Activated CD4-positive, alpha-beta memory T cell treated with anti-CD3 and anti-CD28 coated beads, Interleukin-2, amount 10 ng/mL, durations not matched to agents 7 days and 5 days (primary cell): ENCODE data around the gene CCDC88B. TPM values are rescaled to one million over a fixed set of nuclear protein-coding genes. Genes with fewer than 3 reads are reported as not detected.

Experiments
- CTCF ChIA-PET: fragments of 350-600 bp; sonication (Branson Sonifier 250); formaldehyde crosslinking; loops from one replicate; lab custom pipeline; 2021; ENCODE audit warnings: antibody characterized with exemption, inconsistent platforms; lab: Charles Lee
- POLR2A ChIA-PET: fragments of 350-600 bp; sonication (Branson Sonifier 250); formaldehyde crosslinking; loops from one replicate; lab custom pipeline; 2021; ENCODE audit warnings: antibody characterized with exemption; lab: Charles Lee
- DNase-seq: peaks from one replicate; pipeline ENCODE4 v3.0.0-alpha.2; 2020
- H3K27ac Mint-ChIP-seq: one replicate; pipeline ENCODE4 v1.8.0; 2021; ENCODE audit warnings: mild to moderate bottlenecking, mixed read lengths
- H3K27me3 Mint-ChIP-seq: one replicate; pipeline ENCODE4 v1.8.0; 2021; ENCODE audit warnings: mixed read lengths
- H3K36me3 Mint-ChIP-seq: one replicate; pipeline ENCODE4 v1.8.0; 2021; ENCODE audit warnings: low read depth, mixed read lengths
- H3K4me1 Mint-ChIP-seq: one replicate; pipeline ENCODE4 v1.8.0; 2021; ENCODE audit warnings: mixed read lengths
- H3K4me3 Mint-ChIP-seq: one replicate; pipeline ENCODE4 v1.8.0; 2021; ENCODE audit warnings: mild to moderate bottlenecking, mixed read lengths
- H3K9me3 Mint-ChIP-seq: one replicate; pipeline ENCODE4 v1.8.0; 2021; ENCODE audit warnings: mixed read lengths
- total RNA-seq, 2 experiments: library from RNA; stranded (reverse); gene quantifications; one replicate each; pipeline ENCODE4 v1.2.3, GENCODE V29; 2021

CCDC88B gene
- total RNA-seq, 2 experiments from 2014 or later: 99.1 to 106 TPM

DNA sequence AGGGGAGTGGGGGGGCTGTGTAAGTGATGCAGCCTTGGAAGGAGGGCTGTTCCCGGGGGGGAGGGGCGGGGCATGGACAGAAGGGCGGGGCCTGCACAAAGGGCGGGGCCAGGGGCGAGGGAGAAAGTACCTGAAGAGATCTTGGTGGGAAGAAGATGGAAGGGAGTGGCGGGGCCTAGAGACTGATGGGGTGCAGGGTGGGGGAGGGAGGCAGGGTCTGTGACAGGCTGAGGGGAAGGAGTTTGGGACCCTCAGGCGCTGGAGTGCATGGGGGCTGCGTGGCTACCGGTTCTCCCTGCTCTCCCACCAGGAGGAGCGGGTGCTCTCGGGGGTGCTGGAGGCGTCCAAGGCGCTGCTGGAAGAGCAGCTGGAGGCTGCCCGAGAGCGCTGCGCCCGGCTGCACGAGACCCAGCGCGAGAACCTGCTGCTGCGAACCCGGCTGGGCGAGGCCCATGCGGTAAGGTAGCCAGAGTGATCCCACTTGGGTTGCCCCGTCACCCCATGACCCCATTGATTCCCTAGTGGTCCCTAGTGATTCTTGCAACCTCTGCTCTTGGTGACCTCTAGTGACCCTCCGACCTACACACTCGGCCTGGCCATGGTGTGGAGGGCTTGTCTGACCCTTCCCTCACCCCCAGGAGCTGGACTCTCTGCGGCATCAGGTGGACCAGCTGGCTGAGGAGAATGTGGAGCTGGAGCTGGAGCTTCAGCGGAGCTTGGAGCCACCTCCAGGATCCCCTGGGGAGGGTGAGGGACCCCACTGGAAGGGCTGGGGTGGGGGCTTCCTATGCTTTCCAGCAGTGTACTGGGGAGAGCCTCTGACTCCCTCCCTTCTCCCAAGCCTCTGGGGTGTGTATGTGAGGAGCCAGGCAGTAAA, 3.1 kb downstream of the CCDC88B start:
- H3K4me3 Mint-ChIP-seq: peak overlapping the region; percentile 54
- no peak overlapping the region for H3K27ac Mint-ChIP-seq
- H3K9me3 Mint-ChIP-seq: no peaks in the 10 kb centered on the region
- POLR2A ChIA-PET: interaction anchor here (0.7 to 1.6 kb wide), 7 partner anchors 8 to 401 kb away, joined by 3 to 12 read pairs (median 4); partner anchors contain the start of genes PRDX5, RASGRP2 and TRMT112
- CTCF ChIA-PET: interaction anchor here (0.6 to 7.4 kb wide), 13 partner anchors 11 to 473 kb away, joined by 3 to 70 read pairs (median 5); partner anchors contain the start of genes ESRRA, PRDX5 and TRMT112
- peaks cover 55% of the 10 kb centered on the region for H3K4me1 Mint-ChIP-seq
- no peaks in the 10 kb centered on the region for H3K27me3 Mint-ChIP-seq
- H3K36me3 Mint-ChIP-seq: peaks cover 41% of the 10 kb centered on the region
- DNase-seq: no peak

DNA sequence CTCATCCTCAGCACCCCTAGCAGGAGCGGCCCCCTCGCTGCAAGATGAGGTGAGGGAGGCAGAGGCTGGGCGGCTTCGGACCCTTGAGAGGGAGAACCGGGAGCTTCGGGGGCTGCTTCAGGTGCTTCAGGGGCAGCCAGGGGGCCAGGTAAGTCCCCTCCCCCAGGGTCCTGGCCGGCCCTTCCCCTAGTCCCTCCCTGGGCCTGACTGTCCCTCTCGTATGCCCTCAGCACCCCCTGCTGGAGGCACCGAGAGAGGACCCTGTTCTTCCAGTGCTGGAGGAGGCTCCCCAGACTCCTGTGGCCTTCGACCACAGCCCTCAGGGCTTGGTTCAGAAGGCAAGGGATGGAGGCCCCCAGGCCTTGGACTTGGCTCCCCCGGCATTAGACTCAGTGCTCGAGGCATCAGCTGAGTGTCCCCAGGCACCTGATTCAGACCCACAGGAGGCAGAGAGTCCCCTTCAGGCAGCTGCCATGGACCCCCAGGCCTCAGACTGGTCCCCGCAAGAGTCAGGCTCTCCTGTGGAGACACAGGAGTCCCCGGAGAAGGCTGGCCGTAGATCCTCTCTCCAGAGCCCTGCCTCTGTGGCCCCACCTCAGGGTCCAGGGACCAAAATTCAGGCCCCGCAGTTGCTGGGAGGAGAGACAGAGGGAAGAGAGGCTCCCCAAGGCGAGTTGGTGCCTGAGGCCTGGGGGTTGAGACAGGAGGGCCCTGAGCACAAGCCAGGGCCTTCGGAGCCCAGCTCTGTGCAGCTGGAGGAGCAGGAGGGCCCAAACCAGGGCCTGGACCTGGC, 4.0 kb downstream of the CCDC88B start:
- Mint-ChIP-seq H3K27ac (no peak overlapping the region), H3K9me3 (no peaks in the 10 kb centered on the region), H3K27me3 (no peaks in the 10 kb centered on the region), H3K36me3 (peaks cover 38% of the 10 kb centered on the region), H3K4me1 (peaks cover 48% of the 10 kb centered on the region), H3K4me3 (no peak overlapping the region)
- ChIA-PET CTCF (interaction anchor here (0.9 to 2.1 kb wide), 3 partner anchors 16 to 39 kb away, joined by 3 to 11 read pairs (median 9); partner anchors contain the start of genes ESRRA, PRDX5 and TRMT112), POLR2A (no interaction called here)
- DNase-seq: peak; percentile 33

DNA sequence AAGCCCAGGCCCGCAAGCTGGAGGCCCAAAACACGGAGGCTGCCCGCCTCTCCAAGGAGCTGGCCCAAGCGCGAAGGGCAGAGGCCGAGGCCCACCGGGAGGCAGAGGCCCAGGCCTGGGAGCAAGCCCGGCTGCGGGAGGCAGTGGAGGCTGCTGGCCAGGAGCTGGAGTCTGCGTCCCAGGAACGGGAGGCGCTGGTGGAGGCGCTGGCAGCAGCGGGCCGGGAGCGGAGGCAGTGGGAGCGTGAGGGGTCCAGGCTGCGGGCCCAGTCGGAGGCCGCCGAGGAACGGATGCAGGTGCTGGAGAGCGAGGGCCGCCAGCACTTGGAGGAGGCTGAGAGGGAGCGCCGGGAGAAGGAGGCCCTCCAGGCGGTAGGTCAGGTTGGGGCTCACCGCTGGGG, 4.8 kb downstream of the CCDC88B start:
- CTCF ChIA-PET: interaction anchor here (1.1 kb wide), 1 partner anchor 15 kb away, joined by 3 read pairs; no protein-coding TSS in a partner anchor
- POLR2A ChIA-PET: no interaction called here
- no peak overlapping the region for H3K27ac Mint-ChIP-seq

DNA sequence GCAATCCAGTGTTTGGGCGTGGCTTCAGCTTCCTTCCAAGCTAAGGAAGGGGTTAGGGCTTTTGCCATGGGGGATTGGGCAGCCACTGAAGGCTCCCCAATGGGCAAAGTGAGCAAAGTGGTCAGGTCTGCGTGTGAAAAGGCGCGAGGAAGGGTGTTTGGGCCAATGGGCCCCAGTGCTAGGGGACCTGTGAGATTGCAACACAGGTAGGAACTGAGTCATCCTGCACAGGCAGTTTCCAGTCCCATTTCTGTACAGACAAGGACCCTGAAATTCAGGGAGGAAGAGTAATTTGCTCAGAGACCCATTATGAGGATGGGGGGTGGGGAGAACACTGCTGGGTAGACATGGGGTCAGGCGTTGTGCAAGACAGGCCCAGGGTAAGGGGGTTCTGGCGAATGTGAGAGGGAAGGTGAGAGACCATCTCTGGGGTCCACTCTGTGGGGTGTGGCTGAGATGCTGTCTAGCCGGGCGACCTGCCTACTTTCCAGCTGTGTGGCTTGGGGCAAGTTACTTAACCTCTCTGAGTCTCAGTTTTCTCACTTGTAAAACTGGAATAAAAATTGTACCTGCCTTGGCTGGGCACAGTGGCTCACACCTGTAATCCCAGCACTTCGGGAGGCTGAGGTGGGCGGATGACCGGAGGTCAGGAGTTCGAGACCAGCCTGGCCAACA, 7.3 kb downstream of the CCDC88B start:
- no peak overlapping the region for H3K27ac Mint-ChIP-seq
- no peaks in the 10 kb centered on the region for H3K9me3 Mint-ChIP-seq
- H3K27me3 Mint-ChIP-seq: no peaks in the 10 kb centered on the region
- CTCF ChIA-PET: no interaction called here
- peaks cover 20% of the 10 kb centered on the region for H3K36me3 Mint-ChIP-seq
- H3K4me1 Mint-ChIP-seq: peaks cover 18% of the 10 kb centered on the region
- POLR2A ChIA-PET: interaction anchor here (0.7 to 4.2 kb wide), 2 partner anchors 12 to 1195 kb away, joined by 3 to 29 read pairs; partner anchors contain the start of gene RPS6KA4
- H3K4me3 Mint-ChIP-seq: no peak overlapping the region
- DNase-seq: no peak

More for the DNA sequence above, 4.8 kb downstream of the CCDC88B start:
- peaks cover 40% of the 10 kb centered on the region for H3K4me1 Mint-ChIP-seq
- no peaks in the 10 kb centered on the region for H3K27me3 Mint-ChIP-seq
- H3K4me3 Mint-ChIP-seq: no peak overlapping the region
- no peak for DNase-seq
- H3K9me3 Mint-ChIP-seq: no peaks in the 10 kb centered on the region
- peaks cover 34% of the 10 kb centered on the region for H3K36me3 Mint-ChIP-seq

DNA sequence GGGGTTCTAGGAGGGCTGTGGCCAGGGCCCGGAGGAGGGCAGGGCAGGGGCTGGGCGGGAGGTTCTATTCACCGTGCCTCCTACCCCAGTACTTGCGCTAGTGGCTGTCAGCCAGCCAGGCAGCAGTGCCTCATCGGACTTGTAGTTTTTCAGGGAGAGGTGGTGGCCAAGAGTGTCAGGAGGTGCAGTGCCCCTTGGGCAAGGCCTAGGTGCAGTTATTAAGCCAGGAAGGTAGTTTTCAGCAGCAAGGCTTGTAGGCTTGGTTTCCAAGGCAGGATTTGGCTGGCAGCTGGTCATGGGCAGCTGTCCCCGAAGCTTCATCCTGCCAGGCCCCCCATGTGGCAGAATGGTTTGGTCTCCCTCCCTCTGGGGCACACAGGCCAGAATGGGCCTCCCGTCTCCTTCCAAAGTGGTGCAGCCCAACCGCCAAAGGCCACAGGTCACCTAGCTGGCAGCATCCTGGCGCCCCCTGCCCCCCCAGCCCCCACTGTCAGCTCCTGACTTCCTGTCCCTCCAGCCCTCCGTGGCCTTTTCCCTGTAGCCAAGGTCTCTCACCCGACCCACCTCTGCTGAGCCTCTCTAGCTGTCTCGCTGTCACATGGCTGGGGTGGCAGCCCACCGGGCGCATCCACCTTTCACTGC, 8.5 kb downstream of the CCDC88B start:
- POLR2A ChIA-PET: interaction anchor here (4.2 kb wide), 1 partner anchor 10 kb away, joined by 29 read pairs; the partner anchor contains the start of gene RPS6KA4
- Mint-ChIP-seq H3K4me1 (peaks cover 13% of the 10 kb centered on the region), H3K9me3 (no peaks in the 10 kb centered on the region), H3K4me3 (no peak overlapping the region), H3K27me3 (no peaks in the 10 kb centered on the region), H3K27ac (no peak overlapping the region), H3K36me3 (peaks cover 20% of the 10 kb centered on the region)
- CTCF ChIA-PET: interaction anchor here (1.2 kb wide), 1 partner anchor 10 kb away, joined by 3 read pairs; no protein-coding TSS in a partner anchor
- DNase-seq: no peak

DNA sequence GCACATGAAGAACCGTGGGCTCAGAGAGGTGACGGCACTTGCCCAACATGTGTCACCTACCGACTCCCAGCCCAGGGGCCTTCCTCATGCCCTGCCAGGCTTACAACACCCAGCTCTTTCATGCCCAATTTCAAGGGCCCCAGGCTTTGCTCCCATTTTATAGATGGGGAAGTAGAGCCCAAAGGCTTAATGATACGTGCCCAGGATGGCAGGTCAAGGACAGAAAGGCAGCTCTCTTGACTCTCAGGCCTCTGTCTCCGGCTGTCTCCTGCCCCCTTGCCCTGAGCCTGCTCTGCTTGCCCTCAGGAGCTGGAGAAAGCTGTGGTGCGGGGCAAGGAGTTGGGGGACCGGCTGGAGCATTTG, 9.0 kb downstream of the CCDC88B start:
- Mint-ChIP-seq H3K4me3 (no peak overlapping the region), H3K9me3 (no peaks in the 10 kb centered on the region), H3K27me3 (no peaks in the 10 kb centered on the region), H3K36me3 (peaks cover 20% of the 10 kb centered on the region), H3K4me1 (peaks cover 13% of the 10 kb centered on the region), H3K27ac (no peak overlapping the region)
- no peak for DNase-seq
- POLR2A ChIA-PET: interaction anchor here (0.6 to 4.2 kb wide), 2 partner anchors 10 to 11 kb away, joined by 3 to 29 read pairs; partner anchors contain the start of gene RPS6KA4
- CTCF ChIA-PET: interaction anchor here (1.2 to 1.3 kb wide), 2 partner anchors 9 to 17 kb away, joined by 3 to 4 read pairs; no protein-coding TSS in a partner anchor

DNA sequence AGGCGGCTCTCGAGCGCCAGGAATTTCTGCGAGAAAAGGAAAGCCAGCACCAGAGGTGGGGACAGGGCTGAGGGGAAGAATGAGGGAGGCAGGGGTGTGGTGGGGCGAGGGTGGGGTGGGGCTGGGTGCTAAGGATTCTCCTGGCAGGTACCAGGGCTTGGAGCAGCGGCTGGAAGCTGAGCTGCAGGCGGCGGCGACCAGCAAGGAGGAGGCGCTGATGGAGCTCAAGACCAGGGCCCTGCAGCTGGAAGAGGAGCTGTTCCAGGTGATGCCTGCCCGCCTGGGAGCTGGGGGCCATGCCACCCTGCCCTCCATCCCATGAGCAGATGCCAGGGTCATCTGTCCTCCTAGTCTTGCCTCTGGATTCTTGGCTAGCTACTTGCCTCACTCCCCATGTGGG, 9.4 kb downstream of the CCDC88B start:
- H3K27me3 Mint-ChIP-seq: no peaks in the 10 kb centered on the region
- no peak overlapping the region for H3K27ac Mint-ChIP-seq
- no peaks in the 10 kb centered on the region for H3K9me3 Mint-ChIP-seq
- ChIA-PET CTCF (interaction anchor here (1.3 kb wide), 1 partner anchor 18 kb away, joined by 4 read pairs; no protein-coding TSS in a partner anchor), POLR2A (interaction anchor here (0.6 to 4.2 kb wide), 3 partner anchors 9 to 11 kb away, joined by 3 to 29 read pairs (median 4); partner anchors contain the start of genes CCDC88B and RPS6KA4)
- peaks cover 20% of the 10 kb centered on the region for H3K36me3 Mint-ChIP-seq
- DNase-seq: no peak
- H3K4me1 Mint-ChIP-seq: peaks cover 13% of the 10 kb centered on the region
- no peak overlapping the region for H3K4me3 Mint-ChIP-seq

DNA sequence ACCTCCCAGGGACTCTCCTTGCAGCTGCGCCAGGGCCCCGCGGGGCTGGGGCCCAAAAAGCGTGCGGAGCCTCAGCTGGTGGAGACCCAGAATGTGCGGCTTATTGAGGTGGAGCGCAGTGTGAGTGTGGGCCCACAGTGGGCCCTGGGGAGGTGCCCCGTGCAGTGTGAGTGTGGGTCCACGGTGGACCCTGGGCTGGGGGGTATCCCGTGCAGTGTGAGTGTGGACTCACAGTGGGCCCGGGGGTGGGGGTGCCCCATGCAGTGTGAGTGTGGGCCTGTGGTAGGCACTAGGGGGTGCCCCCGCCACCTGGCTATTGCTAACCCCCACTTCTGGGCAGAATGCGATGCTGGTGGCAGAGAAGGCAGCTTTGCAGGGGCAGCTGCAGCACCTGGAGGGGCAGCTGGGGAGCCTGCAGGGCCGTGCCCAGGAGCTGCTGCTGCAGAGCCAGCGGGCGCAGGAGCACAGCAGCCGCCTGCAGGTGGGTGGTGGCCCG, 11.2 kb downstream of the CCDC88B start:
- Mint-ChIP-seq H3K27me3 (no peaks in the 10 kb centered on the region), H3K27ac (no peak overlapping the region), H3K4me1 (peaks cover 5% of the 10 kb centered on the region), H3K36me3 (peaks cover 12% of the 10 kb centered on the region), H3K9me3 (no peaks in the 10 kb centered on the region), H3K4me3 (no peak overlapping the region)
- POLR2A ChIA-PET: interaction anchor here (0.7 to 4.2 kb wide), 4 partner anchors 8 to 33 kb away, joined by 3 to 29 read pairs (median 9); partner anchors contain the start of genes CCDC88B, PRDX5, RPS6KA4 and TRMT112
- no peak for DNase-seq
- CTCF ChIA-PET: no interaction called here

DNA sequence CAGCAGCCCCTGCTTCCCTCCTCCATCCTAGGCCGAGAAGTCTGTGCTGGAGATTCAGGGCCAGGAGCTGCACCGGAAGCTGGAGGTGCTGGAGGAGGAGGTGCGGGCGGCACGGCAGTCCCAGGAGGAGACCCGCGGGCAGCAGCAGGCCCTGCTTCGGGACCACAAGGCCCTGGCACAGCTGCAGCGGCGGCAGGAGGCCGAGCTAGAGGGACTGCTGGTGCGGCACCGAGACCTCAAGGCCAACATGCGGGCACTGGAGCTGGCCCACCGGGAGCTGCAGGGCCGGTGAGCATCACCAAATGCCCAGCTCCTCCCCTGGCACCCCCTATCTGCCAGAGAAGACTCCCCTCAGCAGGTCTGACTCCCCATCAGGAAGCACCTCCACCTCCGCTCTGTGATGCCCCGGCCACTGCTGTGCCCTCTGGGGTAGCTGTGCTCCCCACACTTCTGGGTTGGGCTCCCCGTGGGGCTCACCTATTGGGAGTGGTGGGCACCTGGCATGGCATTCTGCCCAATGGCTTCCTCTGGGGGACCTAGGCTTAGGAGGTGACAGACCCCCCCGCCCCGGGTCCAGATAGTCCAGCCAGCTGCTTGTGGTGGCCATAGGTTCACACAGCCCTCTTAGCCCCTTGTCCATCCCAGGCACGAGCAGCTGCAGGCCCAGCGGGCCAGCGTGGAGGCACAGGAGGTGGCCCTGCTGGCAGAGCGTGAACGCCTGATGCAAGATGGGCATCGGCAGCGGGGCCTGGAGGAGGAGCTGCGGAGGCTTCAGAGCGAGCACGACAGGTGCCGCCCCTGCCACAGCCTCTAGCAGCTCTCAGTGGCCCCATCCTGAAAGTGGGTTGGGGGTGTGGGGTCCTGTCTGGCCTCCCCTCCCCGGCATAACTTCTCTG, 12.3 kb downstream of the CCDC88B start:
- Mint-ChIP-seq H3K4me3 (no peak overlapping the region), H3K4me1 (peaks cover 6% of the 10 kb centered on the region), H3K27me3 (no peaks in the 10 kb centered on the region), H3K9me3 (no peaks in the 10 kb centered on the region), H3K27ac (no peak overlapping the region), H3K36me3 (peaks cover 8% of the 10 kb centered on the region)
- ChIA-PET POLR2A (interaction anchor here (1.3 to 4.2 kb wide), 3 partner anchors 12 to 35 kb away, joined by 4 to 13 read pairs (median 13); partner anchors contain the start of genes CCDC88B, PRDX5 and TRMT112), CTCF (interaction anchor here (0.7 to 3.9 kb wide), 2 partner anchors 10 to 21 kb away, joined by 3 to 16 read pairs; no protein-coding TSS in a partner anchor)
- DNase-seq: no peak

DNA sequence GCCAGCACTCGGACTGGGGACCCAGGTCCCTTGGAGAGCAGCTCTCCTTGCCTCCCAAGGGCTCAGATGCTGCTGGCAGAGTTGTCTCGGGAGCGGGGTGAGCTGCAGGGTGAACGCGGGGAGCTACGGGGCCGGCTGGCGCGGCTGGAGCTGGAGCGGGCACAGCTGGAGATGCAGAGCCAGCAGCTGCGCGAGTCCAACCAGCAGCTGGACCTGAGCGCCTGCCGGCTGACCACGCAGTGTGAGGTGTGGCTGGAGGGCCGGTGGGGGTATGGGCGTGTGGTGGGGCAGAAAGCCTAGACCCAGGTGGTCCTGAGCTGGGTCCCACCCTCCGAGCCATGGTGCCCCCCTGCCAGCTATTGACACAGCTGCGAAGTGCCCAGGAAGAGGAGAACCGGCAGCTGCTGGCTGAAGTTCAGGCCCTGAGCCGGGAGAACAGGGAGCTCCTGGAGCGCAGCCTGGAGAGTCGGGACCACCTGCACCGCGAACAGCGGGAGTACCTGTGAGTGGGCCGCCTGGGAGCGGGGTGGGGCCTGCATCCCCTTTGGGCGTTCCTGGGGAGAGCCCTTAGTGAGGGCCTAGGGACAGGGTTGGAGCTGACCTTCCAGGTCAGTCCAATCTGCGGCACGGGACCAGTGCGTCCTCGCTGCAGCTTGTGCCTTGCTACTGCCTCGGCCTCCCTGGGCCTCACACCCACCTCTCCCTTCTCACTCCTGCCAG, 13.2 kb downstream of the CCDC88B start:
- Mint-ChIP-seq H3K27ac (no peak overlapping the region), H3K4me3 (no peak overlapping the region), H3K9me3 (no peaks in the 10 kb centered on the region), H3K36me3 (peaks cover 9% of the 10 kb centered on the region), H3K4me1 (peaks cover 13% of the 10 kb centered on the region), H3K27me3 (no peaks in the 10 kb centered on the region)
- ChIA-PET POLR2A (interaction anchor here (1.3 to 4.2 kb wide), 3 partner anchors 13 to 36 kb away, joined by 4 to 13 read pairs (median 13); partner anchors contain the start of genes CCDC88B, PRDX5 and TRMT112), CTCF (interaction anchor here (0.7 to 3.9 kb wide), 2 partner anchors 11 to 21 kb away, joined by 3 to 16 read pairs; no protein-coding TSS in a partner anchor)
- no peak for DNase-seq
